ENCODE results near the gene GALNT15.

GALNT15 gene

DNA sequence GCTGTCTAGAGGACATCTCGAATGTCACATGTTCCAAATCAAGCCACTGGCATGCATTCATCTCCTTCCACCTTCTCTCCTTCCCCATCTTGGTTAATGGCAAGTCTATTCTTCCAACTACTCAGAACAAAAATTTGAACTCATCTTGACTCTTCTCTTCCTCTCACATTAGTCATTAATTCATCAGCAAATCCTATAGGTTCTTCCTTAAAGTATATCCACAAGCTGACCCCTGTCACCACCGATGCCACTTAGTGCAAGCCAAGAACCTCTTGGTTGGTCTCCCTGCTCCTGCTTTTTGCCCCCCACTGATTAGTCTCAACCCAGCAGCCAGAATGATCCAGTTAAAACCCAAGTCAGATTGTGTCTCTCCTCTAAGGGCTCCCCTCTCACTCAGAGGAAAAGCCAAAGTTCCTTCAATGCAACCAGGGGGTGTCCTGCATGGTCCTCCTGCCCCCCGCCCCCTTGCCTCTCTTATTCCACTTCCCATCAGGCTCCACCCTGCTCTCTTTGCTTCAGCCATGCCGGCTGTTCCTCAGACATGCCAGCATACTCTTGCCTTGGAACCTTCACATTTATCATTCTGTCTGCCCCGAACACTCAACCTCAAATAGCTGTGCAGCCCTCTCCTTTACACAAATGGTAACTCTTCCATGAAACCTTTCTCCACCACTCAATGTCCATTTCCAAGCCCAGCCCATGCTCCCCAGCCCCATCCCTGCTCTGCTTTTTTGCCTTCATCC is 1.0 kb upstream of the GALNT15 start:
- Histone ChIP-seq H3K4me1 (ENCODE audit: control insufficient read depth, insufficient read depth, low read depth, low read length) (peaks cover 13% of the 10 kb centered on the region), H2AFZ (ENCODE audit: low read depth, low read length) (no peak overlapping the region), H3K18ac (ENCODE audit: low read depth in 1 of 2, low read length in 2 of 2) (peak overlapping the region in 1 of 2 experiments; percentile 61), H2BK5ac (ENCODE audit: low read depth, low read length, poor library complexity, severe bottlenecking) (no peak overlapping the region), H4K8ac (ENCODE audit: low read length) (no peak overlapping the region), H3K14ac (ENCODE audit: low read length in 2 of 2) (no peak overlapping the region), H3K36me3 (ENCODE audit: control insufficient read depth in 1 of 2, insufficient read depth in 2 of 2, low read depth in 1 of 2, low read length in 2 of 2) (peaks cover 0 to under 1% of the 10 kb centered on the region in 2 experiments), H3K9me3 (ENCODE audit: control insufficient read depth, low read length) (no peaks in the 10 kb centered on the region), H4K91ac (ENCODE audit: low read length) (peak overlapping the region; percentile 29), H3K27me3 (ENCODE audit: control insufficient read depth in 1 of 2, insufficient read depth in 1 of 2, low read length in 2 of 2) (no peaks in the 10 kb centered on the region), H3K79me1 (replicated peaks; ENCODE audit: low read length, poor library complexity, severe bottlenecking) (no peaks in the 10 kb centered on the region), H2BK15ac (ENCODE audit: low read depth, poor library complexity, severe bottlenecking) (no peak overlapping the region), H3K4me3 (ENCODE audit: insufficient read depth in 1 of 2, low read depth in 1 of 2, low read length in 2 of 2) (peak overlapping the region in 1 of 2 experiments; percentile 79), H2BK120ac (ENCODE audit: low read depth, low read length) (no peak overlapping the region), H3K27ac (ENCODE audit: low read length, poor library complexity, severe bottlenecking) (no peak overlapping the region), H3K9ac (ENCODE audit: low read length) (peak overlapping the region; percentile 87), H3K23ac (ENCODE audit: low read length in 2 of 2) (no peak overlapping the region), H2AK5ac (ENCODE audit: low read length, severe bottlenecking) (no peak overlapping the region), H3K4me2 (ENCODE audit: low read length, poor library complexity, severe bottlenecking) (no peak overlapping the region), H2BK12ac (ENCODE audit: low read length in 2 of 2) (peak overlapping the region in 1 of 2 experiments; percentile 79), H3K4ac (ENCODE audit: low read depth in 1 of 2, low read length in 2 of 2) (no peak overlapping the region)
- peak; percentile 16 for DNase-seq
- WGBS, result 82% methylated on average over 5 of the region's 5 CpGs

DNA sequence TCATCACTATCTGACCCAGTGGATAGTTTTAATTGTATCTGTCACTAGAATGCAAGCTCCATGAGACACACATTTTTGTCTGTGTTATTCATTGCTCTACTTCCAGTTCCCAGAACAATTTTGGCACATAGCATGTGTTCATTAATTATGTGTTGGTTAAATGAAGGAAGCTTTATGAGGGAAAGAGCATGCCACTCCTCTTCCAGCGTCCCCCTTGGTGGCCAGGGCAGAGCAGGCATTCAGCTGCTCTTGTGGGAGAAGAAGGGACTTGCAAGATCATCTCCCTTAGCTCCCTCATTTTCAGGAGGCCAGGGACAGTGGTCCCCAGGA is 489 bp upstream of the GALNT15 start:
- no peak overlapping the region for H3K23ac ChIP-seq (ENCODE audit: low read length in 2 of 2)
- peaks cover 16% of the 10 kb centered on the region for H3K4me1 ChIP-seq (ENCODE audit: control insufficient read depth, insufficient read depth, low read depth, low read length)
- no peak overlapping the region for H2BK5ac ChIP-seq (ENCODE audit: low read depth, low read length, poor library complexity, severe bottlenecking)
- no peak overlapping the region for H2BK15ac ChIP-seq (ENCODE audit: low read depth, poor library complexity, severe bottlenecking)
- peak overlapping the region; percentile 31 to 62 for H3K18ac ChIP-seq (ENCODE audit: low read depth in 1 of 2, low read length in 2 of 2)
- peak overlapping the region; percentile 56 for H2AFZ ChIP-seq (ENCODE audit: low read depth, low read length)
- DNase-seq, result no peak
- no peak overlapping the region for H3K14ac ChIP-seq (ENCODE audit: low read length in 2 of 2)
- peak overlapping the region; percentile 87 for H3K9ac ChIP-seq (ENCODE audit: low read length)
- WGBS, result 0% methylated on average over 1 of the region's 1 CpG
- no peak overlapping the region for H3K4me2 ChIP-seq (ENCODE audit: low read length, poor library complexity, severe bottlenecking)
- H3K79me1 ChIP-seq (replicated peaks; ENCODE audit: low read length, poor library complexity, severe bottlenecking), result no peaks in the 10 kb centered on the region
- H3K36me3 ChIP-seq (ENCODE audit: control insufficient read depth in 1 of 2, insufficient read depth in 2 of 2, low read depth in 1 of 2, low read length in 2 of 2), result peaks cover 0 to 6% of the 10 kb centered on the region in 2 experiments
- no peaks in the 10 kb centered on the region for H3K9me3 ChIP-seq (ENCODE audit: control insufficient read depth, low read length)
- H3K4ac ChIP-seq (ENCODE audit: low read depth in 1 of 2, low read length in 2 of 2), result no peak overlapping the region
- H2BK120ac ChIP-seq (ENCODE audit: low read depth, low read length), result no peak overlapping the region
- H2AK5ac ChIP-seq (ENCODE audit: low read length, severe bottlenecking), result no peak overlapping the region
- H4K91ac ChIP-seq (ENCODE audit: low read length), result no peak overlapping the region
- no peak overlapping the region for H3K27ac ChIP-seq (ENCODE audit: low read length, poor library complexity, severe bottlenecking)
- peak overlapping the region in 1 of 2 experiments; percentile 72 for H2BK12ac ChIP-seq (ENCODE audit: low read length in 2 of 2)
- H3K27me3 ChIP-seq (ENCODE audit: control insufficient read depth in 1 of 2, insufficient read depth in 1 of 2, low read length in 2 of 2), result no peaks in the 10 kb centered on the region
- no peak overlapping the region for H4K8ac ChIP-seq (ENCODE audit: low read length)
- H3K4me3 ChIP-seq (ENCODE audit: insufficient read depth in 1 of 2, low read depth in 1 of 2, low read length in 2 of 2), result peak overlapping the region in 1 of 2 experiments; percentile 79

GRCh38 chr3:16174976-16175901 is 759 bp downstream of the GALNT15 start:
- peak overlapping the region in 1 of 2 experiments; percentile 79 for H3K4me3 ChIP-seq (ENCODE audit: insufficient read depth in 1 of 2, low read depth in 1 of 2, low read length in 2 of 2)
- peak overlapping the region; percentile 30 for H4K91ac ChIP-seq (ENCODE audit: low read length)
- H3K4me1 ChIP-seq (ENCODE audit: control insufficient read depth, insufficient read depth, low read depth, low read length), result peaks cover 16% of the 10 kb centered on the region
- H3K23ac ChIP-seq (ENCODE audit: low read length in 2 of 2), result no peak overlapping the region
- peak overlapping the region; percentile 74 for H2BK15ac ChIP-seq (ENCODE audit: low read depth, poor library complexity, severe bottlenecking)
- H3K27me3 ChIP-seq (ENCODE audit: control insufficient read depth in 1 of 2, insufficient read depth in 1 of 2, low read length in 2 of 2), result no peaks in the 10 kb centered on the region
- peak overlapping the region; percentile 87 for H3K9ac ChIP-seq (ENCODE audit: low read length)
- no peaks in the 10 kb centered on the region for H3K79me1 ChIP-seq (replicated peaks; ENCODE audit: low read length, poor library complexity, severe bottlenecking)
- no peak overlapping the region for H3K4me2 ChIP-seq (ENCODE audit: low read length, poor library complexity, severe bottlenecking)
- peak overlapping the region; percentile 32 to 61 for H3K4ac ChIP-seq (ENCODE audit: low read depth in 1 of 2, low read length in 2 of 2)
- H2BK12ac ChIP-seq (ENCODE audit: low read length in 2 of 2), result peak overlapping the region; percentile 2 to 79
- peak overlapping the region in 1 of 2 experiments; percentile 92 for H3K14ac ChIP-seq (ENCODE audit: low read length in 2 of 2)
- H2BK120ac ChIP-seq (ENCODE audit: low read depth, low read length), result peak overlapping the region; percentile 59
- no peak overlapping the region for H3K27ac ChIP-seq (ENCODE audit: low read length, poor library complexity, severe bottlenecking)
- peak overlapping the region; percentile 80 for H4K8ac ChIP-seq (ENCODE audit: low read length)
- no peak overlapping the region for H2BK5ac ChIP-seq (ENCODE audit: low read depth, low read length, poor library complexity, severe bottlenecking)
- no peak overlapping the region for H2AFZ ChIP-seq (ENCODE audit: low read depth, low read length)
- H2AK5ac ChIP-seq (ENCODE audit: low read length, severe bottlenecking), result no peak overlapping the region
- no peaks in the 10 kb centered on the region for H3K9me3 ChIP-seq (ENCODE audit: control insufficient read depth, low read length)
- peaks cover 0 to 16% of the 10 kb centered on the region in 2 experiments for H3K36me3 ChIP-seq (ENCODE audit: control insufficient read depth in 1 of 2, insufficient read depth in 2 of 2, low read depth in 1 of 2, low read length in 2 of 2)
- DNase-seq, result no peak
- peak overlapping the region; percentile 30 to 68 for H3K18ac ChIP-seq (ENCODE audit: low read depth in 1 of 2, low read length in 2 of 2)
- 91% methylated on average over 19 of the region's 19 CpGs for WGBS

All from mesenchymal stem cell (in vitro differentiated cells and primary cell).